Parathyroid adenoma (tissue), 2 donors: ENCODE measurements around the gene NETO2.
"Not testable (repeated sequence)": the region's sequence is repeated elsewhere in the genome, so short reads cannot be mapped to it uniquely, and the experiment has no call there.

Source experiments
- H2AFZ ChIP-seq: fragments of 300-600 bp; sonication (generic); one replicate; pipeline ENCODE4 v1.7.0; 2017; ENCODE audit warnings: antibody characterized with exemption, mild to moderate bottlenecking
- H3K27ac ChIP-seq: fragments of 300-600 bp; sonication (generic); one replicate; pipeline ENCODE4 v1.7.0; 2017
- H3K27me3 ChIP-seq: fragments of 300-600 bp; sonication (generic); one replicate; pipeline ENCODE4 v1.7.0; 2017; ENCODE audit warnings: low read length; ENCODE audit not compliant: control insufficient read depth, insufficient read depth
- H3K36me3 ChIP-seq: fragments of 300-600 bp; sonication (generic); one replicate; pipeline ENCODE4 v1.7.0; 2017; ENCODE audit warnings: low read length; ENCODE audit not compliant: control insufficient read depth, insufficient read depth
- H3K4me1 ChIP-seq: fragments of 300-600 bp; sonication (generic); one replicate; pipeline ENCODE4 v1.7.0; 2017; ENCODE audit warnings: control low read depth
- H3K4me2 ChIP-seq: fragments of 300-600 bp; sonication (generic); one replicate; pipeline ENCODE4 v1.7.0; 2017; ENCODE audit warnings: low read length
- H3K4me3 ChIP-seq: fragments of 300-600 bp; sonication (generic); one replicate; pipeline ENCODE4 v1.7.0; 2017; ENCODE audit warnings: low read depth, low read length
- H3K79me2 ChIP-seq: fragments of 300-600 bp; sonication (generic); one replicate; pipeline ENCODE4 v1.7.0; 2017; ENCODE audit warnings: control low read depth
- H3K9ac ChIP-seq: fragments of 300-600 bp; sonication (generic); one replicate; pipeline ENCODE4 v1.7.0; 2017; ENCODE audit warnings: mild to moderate bottlenecking
- H3K9me3 ChIP-seq: fragments of 300-600 bp; sonication (generic); one replicate; pipeline ENCODE4 v1.7.0; 2017; ENCODE audit warnings: low read length; ENCODE audit not compliant: control insufficient read depth
- CTCF ChIP-seq: fragments of 300-600 bp; sonication (generic); IDR thresholded peaks from one replicate; pipeline ENCODE4 v1.7.0; 2017; ENCODE audit warnings: antibody characterized with exemption, mild to moderate bottlenecking
- donor health status: primary hyperparathyroidism.

NETO2 gene

GRCh38 chr16:47141773-47142485, 1.8 kb downstream of the NETO2 start:
- Histone ChIP-seq H3K9ac (no peak overlapping the region), H3K79me2 (no peaks in the 10 kb centered on the region), H3K4me2 (peak overlapping the region; percentile 97), H3K36me3 (no peaks in the 10 kb centered on the region), H3K27ac (no peak overlapping the region), H3K4me1 (no peaks in the 10 kb centered on the region), H3K4me3 (peak overlapping the region; percentile 61), H3K9me3 (no peaks in the 10 kb centered on the region), H3K27me3 (no peaks in the 10 kb centered on the region), H2AFZ (peak overlapping the region; percentile 88)
- peak; percentile 88 for TF ChIP-seq CTCF

GRCh38 chr16:47140686-47141085, 3.1 kb downstream of the NETO2 start:
- Histone ChIP-seq H3K27me3 (no peaks in the 10 kb centered on the region), H3K9ac (no peak overlapping the region), H3K4me2 (no peak overlapping the region), H3K27ac (no peak overlapping the region), H3K4me3 (no peak overlapping the region), H3K79me2 (no peaks in the 10 kb centered on the region), H3K36me3 (no peaks in the 10 kb centered on the region), H3K9me3 (no peaks in the 10 kb centered on the region), H3K4me1 (no peaks in the 10 kb centered on the region), H2AFZ (no peak overlapping the region)
- no peak for TF ChIP-seq CTCF

- no peak for TF ChIP-seq CTCF
- Histone ChIP-seq H3K4me1 (no peaks in the 10 kb centered on the region), H2AFZ (no peak overlapping the region), H3K9me3 (no peaks in the 10 kb centered on the region), H3K4me3 (no peak overlapping the region), H3K79me2 (no peaks in the 10 kb centered on the region), H3K27me3 (no peaks in the 10 kb centered on the region), H3K36me3 (no peaks in the 10 kb centered on the region), H3K9ac (no peak overlapping the region), H3K4me2 (no peak overlapping the region), H3K27ac (no peak overlapping the region)
Measured at GRCh38 chr16:47139561-47140185, 4.1 kb downstream of the NETO2 start.

GRCh38 chr16:47137925-47138324, 5.8 kb downstream of the NETO2 start:
- H3K9ac ChIP-seq, H3K4me3 ChIP-seq, H3K27me3 ChIP-seq, H3K4me2 ChIP-seq, H3K27ac ChIP-seq, H3K4me1 ChIP-seq, H2AFZ ChIP-seq, H3K9me3 ChIP-seq, H3K36me3 ChIP-seq, H3K79me2 ChIP-seq: not testable (repeated sequence)

- Histone ChIP-seq H3K9me3 (no peaks in the 10 kb centered on the region), H3K36me3 (no peaks in the 10 kb centered on the region), H2AFZ (no peak overlapping the region), H3K4me1 (no peaks in the 10 kb centered on the region), H3K79me2 (no peaks in the 10 kb centered on the region), H3K27me3 (no peaks in the 10 kb centered on the region), H3K9ac (no peak overlapping the region), H3K27ac (no peak overlapping the region), H3K4me3 (no peak overlapping the region), H3K4me2 (no peak overlapping the region)
- TF ChIP-seq CTCF: no peak
Measured at GRCh38 chr16:47136099-47136842, 7.5 kb downstream of the NETO2 start.
